Pancreas (tissue), 10 donors: ENCODE data around the gene RC3H1. TPM values are rescaled to one million over a fixed set of nuclear protein-coding genes. Genes with fewer than 3 reads are reported as not detected.
"Not testable (repeated sequence)": the region's sequence is repeated elsewhere in the genome, so short reads cannot be mapped to it uniquely, and the experiment has no call there.

ENCODE experiments used
- ATAC-seq, 4 donors: fragments of 200-7000 bp; cut with Tn5 transposase; one replicate each; pipeline versions ENCODE4 v1.8.0 to v1.9.1; 2020; ENCODE audit warnings: mild to moderate bottlenecking in 4 of 4, moderate library complexity in 4 of 4
- DNase-seq, 6 donors: peaks; one replicate each; pipeline ENCODE4 v3.0.0-alpha.2; 2020
- FAIRE-seq: peaks from 2 replicates; lab custom pipeline; 2012; peaks lifted over from hg19 to GRCh38; lab: Jason Lieb, UNC
- H3K27ac ChIP-seq, 4 donors: fragments of 200-600 bp; sonication (generic); 1 replicate in 3 of 4; 2 replicates in 1 of 4; pipeline versions ENCODE4 v1.5.0 to v1.8.0; 2020
- H3K27me3 ChIP-seq, 4 donors: fragments of 200-600 bp; one replicate each; pipeline ENCODE4 v1.8.0; 2021
- H3K36me3 ChIP-seq, 3 donors: fragments of 200-600 bp; sonication (generic) in 1 of 3; one replicate each; pipeline versions ENCODE4 v1.5.0 to v1.8.0; 2020 to 2021
- H3K4me1 ChIP-seq, 3 donors: fragments of 200-600 bp; one replicate each; pipeline ENCODE4 v1.8.0; 2021
- H3K4me3 ChIP-seq, 4 donors: fragments of 200-600 bp; sonication (generic) in 2 of 4; one replicate each; pipeline versions ENCODE4 v1.5.0 to v1.8.0; 2020 to 2021
- H3K9me3 ChIP-seq, 4 donors: fragments of 200-600 bp; one replicate each; pipeline ENCODE4 v1.8.0; 2021
- WGBS, 2 donors: extraction: QIAGEN DNeasy Blood & Tissue Kit; methylation state at CpG; one replicate each; pipeline ENCODE4 v1.1.7; 2013; 5-methylcytosine and 5-hydroxymethylcytosine counted together
- intact Hi-C, 3 donors: fragments of 100-400 bp; cut with DNase I; formaldehyde crosslinking; loops; one replicate each; pipeline versions ENCODE4 v1.11.1 to v1.14.2; 2022
- polyA plus RNA-seq, 2 donors: library from polyadenylated mRNA; stranded (reverse); fragments of 200-250 nt; gene quantifications; one replicate each; pipeline ENCODE4 v1.2.3, GENCODE V29; 2013
- total RNA-seq, 6 donors: library from RNA; stranded (reverse); fragmentation: NEBNext Ultra II Directional in 4 of 6; extraction: Animal tissue kit (Norgen Biotek cat#: 25700) in 4 of 6; gene quantifications; one replicate each; pipeline versions ENCODE4 v1.2.1 to v1.2.4, GENCODE V29; 2021 to 2023
- TF ChIP-seq, protein P1 (sequence below), 4 donors: fragments of 200-600 bp; sonication (generic) in 3 of 4; IDR thresholded peaks; one replicate each; pipeline versions ENCODE4 v1.5.0 to v1.8.0; 2021; ENCODE audit warnings: antibody characterized with exemption in 4 of 4
- donor health status: healthy with polysubstance abuse.
- donor health status: DM: no; HTN: no; CAD: no; lungs with moderate emphysema.
- donor health status: DM: no; HTN: no; CAD: no.
- donor health status: control.
- donor health status: control.
- donor health status: Bipolar disorder and iron deficiency.
- donor health status: DM: yes; HTN: yes; CAD: no.
- donor health status: DM: no; HTN: no; CAD: no.
- donor health status: DM: no; HTN: no; CAD: no.
- donor health status: DM: yes; HTN: yes; CAD: no.

RC3H1 gene
- total and polyA plus RNA-seq, 8 donors, result 2.7 to 27.9 (median 14.9) TPM

GRCh38 chr1:174000371-174000770 lies 21.8 kb downstream of the RC3H1 start:
- ATAC-seq, result peak in 2 of 4 donors; percentile 12 to 35
- Histone ChIP-seq H3K9me3 (no peaks in the 10 kb centered on the region), H3K4me1 (peaks cover 0 to 11% (median 11%) of the 10 kb centered on the region in 3 donors), H3K4me3 (no peak overlapping the region), H3K27ac (no peak overlapping the region), H3K36me3 (no peaks in the 10 kb centered on the region), H3K27me3 (no peaks in the 10 kb centered on the region)
- intact Hi-C loops, result no loop called here
- DNase-seq, result no peak
- no peak for FAIRE-seq
- WGBS, 2 donors, result 23 to 45% methylated on average over 3 of the region's 3 CpGs
- TF ChIP-seq, protein P1, sequence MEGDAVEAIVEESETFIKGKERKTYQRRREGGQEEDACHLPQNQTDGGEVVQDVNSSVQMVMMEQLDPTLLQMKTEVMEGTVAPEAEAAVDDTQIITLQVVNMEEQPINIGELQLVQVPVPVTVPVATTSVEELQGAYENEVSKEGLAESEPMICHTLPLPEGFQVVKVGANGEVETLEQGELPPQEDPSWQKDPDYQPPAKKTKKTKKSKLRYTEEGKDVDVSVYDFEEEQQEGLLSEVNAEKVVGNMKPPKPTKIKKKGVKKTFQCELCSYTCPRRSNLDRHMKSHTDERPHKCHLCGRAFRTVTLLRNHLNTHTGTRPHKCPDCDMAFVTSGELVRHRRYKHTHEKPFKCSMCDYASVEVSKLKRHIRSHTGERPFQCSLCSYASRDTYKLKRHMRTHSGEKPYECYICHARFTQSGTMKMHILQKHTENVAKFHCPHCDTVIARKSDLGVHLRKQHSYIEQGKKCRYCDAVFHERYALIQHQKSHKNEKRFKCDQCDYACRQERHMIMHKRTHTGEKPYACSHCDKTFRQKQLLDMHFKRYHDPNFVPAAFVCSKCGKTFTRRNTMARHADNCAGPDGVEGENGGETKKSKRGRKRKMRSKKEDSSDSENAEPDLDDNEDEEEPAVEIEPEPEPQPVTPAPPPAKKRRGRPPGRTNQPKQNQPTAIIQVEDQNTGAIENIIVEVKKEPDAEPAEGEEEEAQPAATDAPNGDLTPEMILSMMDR (IDR thresholded peaks at IDR 0.05), result no peak

DNA sequence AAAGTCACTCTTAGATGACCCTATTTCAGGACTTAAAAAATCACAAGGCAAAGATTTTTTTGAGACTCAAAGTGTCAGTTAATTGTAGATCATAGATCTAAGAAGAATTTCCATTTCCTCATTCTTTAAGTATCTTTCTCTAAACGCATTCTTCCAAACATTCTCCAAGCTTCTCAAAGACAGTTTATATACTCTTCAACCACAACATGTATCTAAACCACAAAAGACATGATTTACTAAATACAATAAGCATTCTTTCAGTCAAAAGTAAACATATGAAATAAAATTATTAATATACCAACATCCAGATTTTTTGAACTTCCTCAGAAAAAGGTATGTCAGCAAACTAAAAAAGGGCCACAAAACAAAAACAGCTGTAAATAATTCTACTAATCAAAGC lies 24.4 kb downstream of the RC3H1 start:
- WGBS, 2 donors, result 18% methylated on average over 1 of the region's 1 CpG
- intact Hi-C loops, result loop anchor here in 1 of 3 donors (5.0 kb wide), 1 partner anchor 50 kb away; no protein-coding TSS in a partner anchor
- TF ChIP-seq, protein P1 (IDR thresholded peaks at IDR 0.05), result no peak
- DNase-seq, result no peak
- H3K27ac ChIP-seq, result no peak overlapping the region
- no peaks in the 10 kb centered on the region for H3K9me3 ChIP-seq
- no peak for ATAC-seq
- no peaks in the 10 kb centered on the region for H3K36me3 ChIP-seq
- H3K27me3 ChIP-seq, result no peaks in the 10 kb centered on the region
- FAIRE-seq, result no peak
- peaks cover 0 to 11% (median 11%) of the 10 kb centered on the region in 3 donors for H3K4me1 ChIP-seq
- no peak overlapping the region for H3K4me3 ChIP-seq

- WGBS, 2 donors, result 88 to 89% methylated on average over 5 of the region's 5 CpGs
- intact Hi-C loops, result loop anchor here in 1 of 3 donors (5.0 kb wide), 1 partner anchor 50 kb away; no protein-coding TSS in a partner anchor
- peaks cover 0 to 2% (median 0%) of the 10 kb centered on the region in 3 donors for H3K36me3 ChIP-seq
- no peak for DNase-seq
- H3K4me3 ChIP-seq, result no peak overlapping the region
- peaks cover 0 to 11% (median 11%) of the 10 kb centered on the region in 3 donors for H3K4me1 ChIP-seq
- H3K27ac ChIP-seq, result no peak overlapping the region
- no peaks in the 10 kb centered on the region for H3K27me3 ChIP-seq
- TF ChIP-seq, protein P1 (IDR thresholded peaks at IDR 0.05), result no peak
- no peak for ATAC-seq
- no peak for FAIRE-seq
- no peaks in the 10 kb centered on the region for H3K9me3 ChIP-seq
These were observed 25.2 kb downstream of the RC3H1 start for GRCh38 chr1:173996995-173997394.

- Histone ChIP-seq H3K4me3 (no peak overlapping the region), H3K4me1 (peaks cover 0 to 11% (median 11%) of the 10 kb centered on the region in 3 donors), H3K27me3 (no peaks in the 10 kb centered on the region), H3K27ac (no peak overlapping the region), H3K9me3 (no peaks in the 10 kb centered on the region), H3K36me3 (peaks cover 0 to 16% (median 0%) of the 10 kb centered on the region in 3 donors)
- DNase-seq, result no peak
- TF ChIP-seq, protein P1 (IDR thresholded peaks at IDR 0.05), result no peak
- no peak for ATAC-seq
- intact Hi-C loops, result loop anchor here in 1 of 3 donors (5.0 kb wide), 1 partner anchor 48 kb away; no protein-coding TSS in a partner anchor
- no peak for FAIRE-seq
These were observed 26.7 kb downstream of the RC3H1 start for GRCh38 chr1:173995475-173995874.

DNA sequence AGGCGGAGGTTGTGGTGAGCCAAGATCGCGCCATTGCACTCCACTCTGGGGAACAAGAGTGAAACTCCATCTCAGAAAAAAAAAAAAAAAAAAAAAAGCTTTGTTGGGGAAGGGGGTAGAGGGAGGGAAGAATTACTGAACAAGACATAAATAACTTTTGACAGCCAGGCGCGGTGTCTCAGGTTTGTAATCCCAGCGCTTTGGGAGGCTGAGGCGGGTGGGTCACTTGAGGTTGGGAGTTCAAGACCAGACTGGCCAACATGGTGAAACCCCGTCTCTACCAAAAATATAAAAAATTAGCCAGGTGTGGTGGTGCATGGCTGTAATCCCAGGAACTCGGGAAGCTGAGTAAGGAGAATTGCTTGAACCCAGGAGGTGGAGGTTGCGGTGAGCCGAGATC lies 28.2 kb downstream of the RC3H1 start:
- WGBS, 2 donors, result 97 to 100% methylated on average over 11 of the region's 11 CpGs
- FAIRE-seq, H3K4me3 ChIP-seq, H3K9me3 ChIP-seq, H3K27me3 ChIP-seq, DNase-seq, intact Hi-C loops, H3K27ac ChIP-seq, ATAC-seq: not testable (repeated sequence)
- peaks cover 0 to 17% (median 0%) of the 10 kb centered on the region in 3 donors for H3K36me3 ChIP-seq
- peaks cover 0 to 11% (median 11%) of the 10 kb centered on the region in 3 donors for H3K4me1 ChIP-seq
